Left renal pelvis (tissue), 4 donors: ENCODE results near the gene ZFPM1. TPM values are rescaled to one million over a fixed set of nuclear protein-coding genes. Genes with fewer than 3 reads are reported as not detected.

Experiments used
- DNase-seq, 4 donors: peaks; one replicate each; pipeline ENCODE4 v3.0.0-alpha.2; 2013; ENCODE audit warnings: low read depth in 4 of 4, low spot score in 3 of 4
- polyA plus RNA-seq, 4 donors: library from polyadenylated mRNA; unstranded; fragments of 120-200 nt; gene quantifications; one replicate each; pipeline ENCODE4 v1.2.1, GENCODE V29; 2013; ENCODE audit not compliant: insufficient read length in 4 of 4

ZFPM1 gene
- polyA plus RNA-seq, 4 donors = 2.2 to 5.3 (median 2.7) TPM

DNA sequence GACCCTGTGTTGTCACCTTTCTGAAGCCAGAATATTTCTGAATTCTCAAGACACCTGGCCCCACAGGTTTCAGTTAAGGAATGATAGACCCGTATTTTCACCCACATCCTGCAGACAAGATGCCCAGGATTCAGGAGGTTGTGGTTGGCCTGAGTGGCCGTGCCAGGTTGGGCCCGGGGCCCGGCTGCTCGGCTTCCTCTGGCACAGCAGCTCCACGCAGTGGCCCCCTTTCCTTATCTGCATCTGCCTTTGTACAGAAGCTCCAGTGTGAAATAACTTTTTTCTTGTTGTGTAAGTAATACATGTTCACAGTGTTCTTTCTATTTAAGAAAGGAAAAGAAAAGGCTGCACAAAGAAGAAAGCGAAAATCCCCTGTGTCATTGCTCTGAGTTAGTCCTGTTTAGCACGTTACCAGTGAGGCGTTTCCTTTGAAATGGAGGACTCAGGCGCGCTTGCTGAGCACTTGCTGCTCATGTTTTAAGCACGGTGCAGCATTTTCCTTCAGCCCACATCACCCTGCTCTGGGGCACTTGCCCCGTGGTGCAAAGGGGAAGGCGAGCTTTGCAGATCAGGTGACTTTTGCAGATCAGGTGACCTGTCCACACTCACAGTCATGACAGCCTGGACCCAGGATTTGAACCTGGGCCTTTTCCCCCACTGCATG, 130.0 kb downstream of the ZFPM1 start:
- DNase-seq = no peak

GRCh38 chr16:88584676-88585075, 131.6 kb downstream of the ZFPM1 start:
- DNase-seq = no peak

- no peak for DNase-seq
Observed at GRCh38 chr16:88585269-88585668, 132.2 kb downstream of the ZFPM1 start.

GRCh38 chr16:88585927-88586581, 133.0 kb downstream of the ZFPM1 start:
- DNase-seq = no peak

Other genes with a start within 250 kb of the ZFPM1 start
- 1 to 10 TPM; 1.3 to 6.8 (median 1.4) TPM for gene ZNF469, start 70.3 kb upstream of the ZFPM1 start, polyA plus RNA-seq
- gene ZC3H18, start 117.1 kb downstream of the ZFPM1 start, polyA plus RNA-seq = 10 to 100 TPM; 34.3 to 48.6 (median 35.2) TPM
- not detected for gene IL17C, start 185.3 kb downstream of the ZFPM1 start, polyA plus RNA-seq
- 100 to 1,000 TPM in 3 of 4 donors, 10 to 100 TPM in 1; 46.1 to 160 (median 103) TPM for gene CYBA, start 197.8 kb downstream of the ZFPM1 start, polyA plus RNA-seq
- 10 to 100 TPM; 21.9 to 38.9 (median 27.4) TPM for gene MVD, start 209.8 kb downstream of the ZFPM1 start, polyA plus RNA-seq
- under 1 TPM; 0.50 to 0.87 (median 0.61) TPM for gene SNAI3, start 233.2 kb downstream of the ZFPM1 start, polyA plus RNA-seq